Fibroblast of skin of left quadriceps (primary cell): ENCODE data around the gene ANO4.
A peak's percentile ranks its signal among the peaks of the same experiment; 100 is the strongest.
"Not testable (repeated sequence)": the region's sequence is repeated elsewhere in the genome, so short reads cannot be mapped to it uniquely, and the experiment has no call there.

Source experiments
- DNase-seq, 2 experiments: peaks; one replicate each; pipeline ENCODE4 v3.0.0-alpha.2; 2013; ENCODE audit warnings: low read depth in 2 of 2

Gene ANO4

GRCh38 chr12:101042211-101042610, 247.6 kb downstream of the ANO4 start:
- DNase-seq = no peak

- DNase-seq = no peak
These were observed 250.0 kb downstream of the ANO4 start for GRCh38 chr12:101044512-101045059.

GRCh38 chr12:101045486-101046464, 251.2 kb downstream of the ANO4 start:
- DNase-seq = no peak

GRCh38 chr12:101047652-101048051, 253.1 kb downstream of the ANO4 start:
- DNase-seq = no peak

GRCh38 chr12:101050631-101051030, 256.1 kb downstream of the ANO4 start:
- no peak for DNase-seq

GRCh38 chr12:101051151-101051550, 256.6 kb downstream of the ANO4 start:
- no peak for DNase-seq

GRCh38 chr12:101051901-101052550, 257.4 kb downstream of the ANO4 start:
- peak; percentile 55 to 62 for DNase-seq

- no peak for DNase-seq
These were observed 258.6 kb downstream of the ANO4 start for GRCh38 chr12:101053203-101053602.

- no peak for DNase-seq
These were observed 261.4 kb downstream of the ANO4 start for GRCh38 chr12:101055940-101056339.

- DNase-seq = not testable (repeated sequence)
These were observed 267.9 kb downstream of the ANO4 start for GRCh38 chr12:101062508-101062907.

GRCh38 chr12:101064721-101065120, 270.1 kb downstream of the ANO4 start:
- DNase-seq = no peak

GRCh38 chr12:101066489-101066888, 271.9 kb downstream of the ANO4 start:
- DNase-seq = no peak

- DNase-seq = no peak
These were observed 273.8 kb downstream of the ANO4 start for GRCh38 chr12:101068402-101068801.

GRCh38 chr12:101068836-101069235, 274.3 kb downstream of the ANO4 start:
- no peak for DNase-seq

GRCh38 chr12:101074940-101075680, 280.5 kb downstream of the ANO4 start:
- no peak for DNase-seq

- no peak for DNase-seq
These were observed 282.3 kb downstream of the ANO4 start for GRCh38 chr12:101076921-101077320.

GRCh38 chr12:101077791-101078528, 283.4 kb downstream of the ANO4 start:
- DNase-seq = no peak

GRCh38 chr12:101078536-101079285, 284.1 kb downstream of the ANO4 start:
- DNase-seq = no peak

- no peak for DNase-seq
These were observed 288.1 kb downstream of the ANO4 start for GRCh38 chr12:101082706-101083105.

- peak; percentile 1 for DNase-seq
These were observed 292.0 kb downstream of the ANO4 start for GRCh38 chr12:101086490-101087135.
